GM19328 (cell line): ENCODE results near the gene CHKA.
A peak's percentile ranks its signal among the peaks of the same experiment; 100 is the strongest.

Experiments used
- ATAC-seq: cut with Tn5 transposase; IDR thresholded peaks from one replicate; pipeline ENCODE4 v1.9.1; 2021; ENCODE audit warnings: mild to moderate bottlenecking, moderate library complexity; ENCODE audit not compliant: unreplicated experiment

The CHKA gene

DNA sequence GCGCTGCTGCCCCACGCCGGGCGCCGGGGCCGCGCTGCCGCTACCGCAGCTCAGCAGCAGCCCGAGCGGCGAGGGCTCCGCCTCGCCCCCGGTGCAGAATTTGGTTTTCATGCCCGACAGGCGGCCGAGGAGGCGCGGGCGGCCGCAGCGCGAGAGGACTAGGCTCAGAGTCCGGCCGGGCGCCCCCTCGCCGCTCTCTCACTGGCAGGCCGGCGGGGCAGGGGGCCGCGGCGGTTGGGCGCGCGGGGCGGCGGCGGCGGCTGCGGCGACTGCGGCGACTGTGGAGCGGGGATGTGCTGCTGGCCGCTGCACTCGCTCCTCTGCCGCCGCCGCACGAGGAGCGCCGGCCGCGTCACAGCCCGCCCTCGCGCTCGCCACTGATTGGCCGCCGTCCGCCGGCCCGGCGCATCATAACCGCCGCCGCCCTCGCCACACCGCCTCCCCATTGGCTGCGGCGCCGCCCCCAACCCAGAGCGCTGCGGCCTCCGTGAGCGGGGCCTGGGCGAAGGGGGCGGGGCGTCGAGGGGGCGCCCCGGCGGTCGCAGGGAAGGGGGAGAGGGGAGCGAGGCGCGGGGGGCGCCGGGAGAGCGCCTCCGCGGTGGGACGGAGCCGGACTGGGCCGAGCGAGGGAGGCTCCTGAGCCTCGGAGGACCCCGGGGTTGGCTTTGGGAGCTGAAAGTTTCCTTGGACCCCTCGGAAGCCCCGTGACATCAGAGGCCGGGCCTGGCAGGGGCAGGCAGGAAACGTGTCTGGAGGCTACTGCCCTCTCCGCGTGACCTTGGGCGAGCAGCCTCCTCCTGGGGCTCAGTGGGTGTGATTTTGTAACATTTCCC is at the start of gene CHKA:
Gene CHKA, minus strand, starts transcription at position 322 of the 833 bp plus-strand sequence. Its CDS starts 211 bp downstream, at position 111.
- peak; percentile 81 for ATAC-seq

DNA sequence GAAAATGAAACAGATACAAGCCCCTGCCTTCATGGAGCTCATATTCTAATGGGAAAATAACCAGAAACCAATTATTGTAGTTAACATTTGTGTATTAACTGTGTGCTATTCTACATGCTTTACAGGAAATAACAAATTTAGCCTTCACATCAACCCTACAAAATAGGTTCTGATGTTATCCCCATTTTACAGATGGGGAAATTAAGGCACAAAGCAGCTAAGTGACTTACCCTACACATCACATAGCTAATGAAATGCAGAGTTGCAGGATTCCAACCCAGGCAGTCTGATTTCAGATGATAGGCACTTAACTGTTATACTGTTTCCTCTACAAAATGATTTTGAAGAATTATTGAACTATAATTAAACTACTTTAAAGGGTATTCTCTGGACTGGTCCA is 48.3 kb upstream of the CHKA start:
- no peak for ATAC-seq

DNA sequence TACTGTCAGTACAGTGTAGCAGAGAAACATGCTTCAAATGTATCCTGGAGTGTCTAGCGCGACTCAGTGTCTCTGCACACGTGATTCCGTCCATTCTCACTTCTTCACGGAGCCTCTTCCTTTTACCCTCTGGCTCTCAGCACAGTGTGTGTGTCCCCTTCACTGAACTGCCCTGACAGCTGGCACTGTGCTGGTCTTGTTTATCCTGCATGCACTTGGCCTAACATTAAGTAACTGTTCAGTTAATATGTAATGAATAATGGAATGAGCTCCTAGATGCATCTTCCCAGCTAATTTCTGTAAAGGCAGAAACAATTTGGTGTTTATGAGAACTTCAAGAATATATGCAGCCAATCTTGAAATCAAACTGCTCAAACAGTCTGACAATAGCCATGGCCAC is 47.5 kb upstream of the CHKA start:
- no peak for ATAC-seq

DNA sequence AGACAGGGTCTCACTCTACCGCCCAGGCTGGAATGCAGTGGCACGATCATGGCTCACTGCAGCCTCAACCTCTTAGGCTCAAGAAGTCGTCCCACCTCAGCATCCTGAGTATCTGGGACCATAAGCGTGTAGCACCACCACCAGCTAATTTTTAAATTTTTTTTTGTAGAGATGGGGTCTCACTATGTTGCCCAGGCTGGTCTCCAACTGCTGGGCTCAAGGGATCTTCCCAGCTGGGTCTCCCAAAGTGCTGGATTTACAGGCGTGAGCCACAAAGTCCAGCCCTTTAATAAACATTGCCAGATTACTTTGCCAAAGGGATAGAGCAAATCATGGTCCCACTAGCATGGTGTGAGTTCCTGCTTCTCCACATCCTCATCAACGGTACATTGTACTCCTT is 46.3 kb upstream of the CHKA start:
- ATAC-seq = no peak

DNA sequence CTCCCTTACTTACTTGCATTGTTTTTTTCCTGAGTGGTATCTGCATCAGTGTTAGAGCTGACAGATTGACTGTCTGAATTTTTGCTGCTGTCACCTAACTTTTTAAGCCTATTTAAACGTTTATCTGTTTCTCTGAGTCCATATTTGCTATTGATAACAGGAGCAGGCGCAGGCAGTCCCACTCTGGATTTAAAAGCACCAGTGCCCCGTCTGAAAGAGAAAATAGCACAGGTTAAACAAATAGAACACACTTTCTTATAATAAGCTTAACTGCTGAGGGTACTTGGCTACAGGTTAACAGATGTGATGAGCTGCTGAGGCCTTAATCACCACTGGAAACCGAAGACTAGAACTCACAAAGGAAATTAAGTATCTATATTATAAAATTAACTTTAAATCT is 45.8 kb upstream of the CHKA start:
- no peak for ATAC-seq

DNA sequence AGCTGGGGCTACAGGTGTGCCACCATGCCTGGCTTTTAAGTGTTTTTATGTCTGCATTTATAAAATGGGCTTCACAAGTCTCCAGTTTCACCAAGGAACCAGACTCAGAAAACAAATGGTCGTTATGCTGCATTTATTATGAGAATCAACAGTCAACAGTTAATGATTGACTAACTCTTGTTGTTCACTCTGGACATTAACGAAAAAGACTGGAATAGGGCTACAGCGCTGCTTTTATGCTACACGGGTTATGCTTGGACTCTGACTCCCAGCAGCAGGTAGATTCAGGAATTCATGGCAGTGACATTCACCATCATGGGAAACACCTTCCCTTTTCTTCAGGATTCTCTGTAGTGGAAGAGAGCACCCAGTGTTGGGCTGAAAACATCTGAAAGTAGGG is 44.4 kb upstream of the CHKA start:
- no peak for ATAC-seq

DNA sequence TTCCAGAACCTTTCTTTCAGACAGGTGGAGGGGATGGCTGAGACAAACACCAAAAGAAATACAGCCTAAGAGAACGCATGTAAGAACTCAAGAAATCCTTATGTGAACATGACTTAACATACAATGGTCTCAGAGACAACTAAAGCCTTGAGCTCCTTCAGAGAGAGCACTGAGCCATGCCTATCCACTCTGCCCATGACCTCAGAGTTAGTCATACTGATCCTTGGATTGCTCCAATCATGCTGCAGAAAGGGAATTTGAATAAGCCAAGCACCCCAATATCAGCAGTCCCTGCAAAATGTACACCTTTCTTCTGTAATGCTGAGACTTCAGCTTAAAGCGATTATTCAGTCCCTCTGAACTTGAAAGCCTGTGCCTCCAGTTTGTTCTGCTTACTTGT is 43.2 kb upstream of the CHKA start:
- ATAC-seq = no peak

DNA sequence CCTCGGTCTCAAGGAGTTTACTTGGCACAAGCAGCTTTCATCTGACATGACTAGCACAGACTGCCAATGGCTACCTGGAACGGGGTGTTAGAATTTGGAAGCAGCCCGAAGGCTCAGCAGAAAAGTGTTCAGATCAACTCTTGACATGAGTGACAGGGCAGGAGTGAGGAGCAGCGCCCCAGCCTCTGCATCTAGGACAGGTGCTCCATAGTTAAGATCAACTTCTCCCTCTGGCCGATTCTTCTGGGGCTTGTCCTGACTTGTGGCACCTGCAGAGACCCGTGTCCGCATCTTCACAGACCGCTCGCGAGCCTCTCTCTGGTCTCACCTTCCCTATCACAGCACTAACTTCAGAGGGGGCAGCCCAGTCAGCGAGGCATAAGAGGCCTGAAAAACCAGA is 42.5 kb upstream of the CHKA start:
- ATAC-seq = no peak

DNA sequence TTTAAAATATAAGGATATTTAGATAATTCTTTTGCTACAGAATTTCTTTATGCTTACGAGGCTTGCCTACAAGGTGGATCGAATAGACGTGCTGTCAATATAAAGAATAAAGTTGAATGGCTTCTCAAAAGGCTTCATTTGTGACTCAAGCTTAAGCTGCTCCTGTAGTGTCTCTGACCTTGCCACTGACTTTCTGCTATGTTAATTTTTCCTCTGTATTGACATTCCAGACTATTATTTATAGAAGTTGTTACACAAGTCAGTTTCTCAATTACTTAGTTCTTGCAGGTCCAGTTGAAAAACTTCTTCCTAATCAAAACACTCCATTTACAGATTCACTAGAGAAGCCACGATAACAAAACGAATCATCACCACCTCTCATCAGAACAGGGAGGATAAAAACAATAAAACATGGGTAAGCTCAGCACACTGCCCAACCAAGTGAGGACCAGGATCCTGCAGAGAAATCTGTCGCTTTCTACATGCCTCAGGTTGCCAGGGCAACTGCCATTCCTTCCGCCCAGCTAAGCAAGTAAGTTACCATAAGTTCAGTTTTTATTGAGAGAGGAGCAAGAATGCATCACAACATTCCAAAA is 39.0 kb upstream of the CHKA start:
- no peak for ATAC-seq

DNA sequence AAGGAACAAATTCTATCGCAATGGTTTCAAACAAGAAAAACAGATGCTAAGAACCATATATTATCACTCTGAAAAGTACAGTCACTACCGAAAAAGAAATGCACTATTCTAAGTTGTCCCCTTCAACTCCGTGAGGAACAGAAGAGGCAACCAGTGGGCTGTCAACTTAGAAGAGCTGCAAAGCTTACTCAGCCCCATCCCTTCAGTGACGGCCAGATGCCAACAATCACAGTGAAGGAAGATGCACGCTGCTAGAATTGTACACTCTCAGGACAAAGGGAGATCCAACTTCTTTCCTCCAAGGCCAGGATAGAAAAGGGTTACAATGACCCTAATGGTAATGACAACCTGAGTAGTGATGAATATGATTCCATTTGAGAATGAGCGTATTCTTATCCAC is 38.5 kb upstream of the CHKA start:
- no peak for ATAC-seq

DNA sequence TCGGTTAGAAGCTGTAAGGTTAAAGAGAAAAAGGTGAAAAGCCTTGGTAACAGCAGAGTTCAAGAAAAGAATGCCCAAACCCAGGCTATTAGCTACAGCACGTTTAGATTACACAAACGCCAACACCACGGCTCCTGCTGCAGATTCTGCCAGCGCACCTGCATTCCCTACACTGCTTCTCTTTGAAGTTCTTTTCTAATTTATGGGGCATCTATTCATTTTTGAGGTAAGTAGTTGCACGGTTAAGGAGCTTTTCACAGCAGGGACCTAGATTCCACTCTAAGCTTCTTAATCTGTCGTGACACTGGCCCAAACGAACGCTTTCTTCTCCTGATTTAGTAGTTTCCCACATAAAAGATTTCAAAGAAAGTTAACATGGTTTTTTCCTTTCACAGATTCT is 38.0 kb upstream of the CHKA start:
- ATAC-seq = no peak

DNA sequence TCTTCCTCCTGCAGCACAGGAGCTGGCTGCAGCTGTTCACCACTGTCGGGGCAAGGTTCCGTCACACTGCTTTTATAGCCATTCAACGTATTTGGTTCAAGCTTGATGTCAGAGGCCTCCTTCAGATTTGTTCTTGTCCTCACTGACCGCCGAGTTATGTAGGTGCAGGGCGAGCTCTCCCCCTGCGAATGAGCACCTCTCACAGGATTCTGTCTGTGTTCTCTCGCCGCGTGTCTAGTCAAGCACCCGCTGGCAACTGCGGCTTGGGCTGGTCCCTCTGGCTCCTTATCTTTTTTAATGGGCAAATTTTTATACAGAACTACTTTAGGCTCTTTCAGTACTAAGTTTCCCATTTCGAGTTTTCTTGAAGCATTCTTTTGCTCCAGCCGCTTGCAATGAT is 37.4 kb upstream of the CHKA start:
- ATAC-seq = no peak

DNA sequence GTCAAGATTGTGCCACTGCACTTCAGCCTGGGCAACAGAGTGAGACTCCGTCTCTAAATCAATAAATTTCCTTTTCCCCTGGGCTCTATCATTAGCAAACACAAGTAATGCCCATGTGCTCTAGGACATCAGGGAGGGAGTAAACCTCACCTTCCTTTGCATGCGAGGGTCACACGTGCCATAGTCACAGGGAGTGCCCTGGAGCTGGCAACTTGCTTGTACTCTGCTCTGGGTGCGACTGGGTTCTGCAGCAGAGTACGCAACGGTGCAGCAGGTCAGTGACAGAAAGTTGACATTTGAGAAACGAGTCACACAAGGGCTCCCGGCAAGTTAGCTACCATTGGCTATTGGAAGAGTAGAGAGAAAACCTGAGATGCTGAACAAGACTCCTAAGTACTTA is 32.6 kb upstream of the CHKA start:
- no peak for ATAC-seq

DNA sequence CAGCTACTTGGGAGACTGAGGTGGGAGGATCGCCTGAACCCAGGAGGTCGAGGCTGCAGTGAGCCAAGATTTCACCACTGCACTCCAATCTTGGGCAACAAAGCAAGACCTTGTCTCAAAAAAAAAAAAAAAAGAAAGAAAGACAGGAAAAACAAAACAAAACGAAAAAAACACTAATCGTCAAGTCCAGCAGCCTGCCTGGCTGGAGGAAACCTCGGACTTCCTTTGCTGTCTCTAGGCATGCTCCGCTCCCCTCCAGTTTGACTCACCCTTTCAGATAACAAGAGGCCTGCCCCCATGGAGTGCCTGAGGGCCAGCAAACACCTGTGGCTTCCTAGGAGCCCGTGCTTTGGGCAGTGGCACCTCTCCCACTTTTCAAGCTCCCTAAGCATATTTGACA is 28.8 kb upstream of the CHKA start:
- no peak for ATAC-seq

DNA sequence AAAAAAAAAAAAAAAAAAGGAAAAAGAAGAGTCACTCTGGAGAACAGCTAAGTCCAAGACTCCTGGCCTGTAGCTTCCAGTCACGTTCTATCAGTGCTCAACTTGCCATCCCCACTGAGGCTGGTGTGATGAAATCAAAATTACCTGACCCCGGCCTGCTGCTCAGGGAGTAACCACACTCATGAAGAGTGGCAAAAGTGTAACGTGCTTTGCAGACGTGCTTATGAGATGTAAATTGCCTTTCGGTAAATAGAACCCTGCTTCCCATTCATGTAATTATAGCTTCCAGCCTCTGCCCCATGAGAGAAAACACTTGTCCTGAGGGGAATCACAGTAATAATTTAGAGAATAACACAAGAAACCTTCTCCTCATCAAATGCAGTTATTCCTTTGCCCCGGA is 28.2 kb upstream of the CHKA start:
- ATAC-seq = no peak

DNA sequence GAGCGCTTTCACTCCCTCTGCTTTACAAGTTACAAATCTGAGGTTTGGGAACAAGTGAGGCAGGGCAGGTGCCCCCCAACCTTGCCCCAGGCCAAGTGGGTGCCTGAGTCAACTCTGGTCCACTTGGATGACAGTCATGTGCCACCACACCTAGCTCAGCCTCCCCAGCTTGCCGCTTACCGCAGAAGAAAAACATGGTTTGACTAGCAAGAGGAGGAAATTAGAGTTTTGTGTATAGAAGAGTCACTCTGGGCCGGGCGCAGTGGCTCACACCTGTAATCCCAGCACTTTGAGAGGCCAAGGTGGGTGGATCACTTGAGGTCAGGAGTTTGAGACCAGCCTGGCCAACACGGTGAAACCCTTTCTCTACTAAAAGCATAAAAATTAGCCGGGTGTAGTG is 27.7 kb upstream of the CHKA start:
- no peak for ATAC-seq

DNA sequence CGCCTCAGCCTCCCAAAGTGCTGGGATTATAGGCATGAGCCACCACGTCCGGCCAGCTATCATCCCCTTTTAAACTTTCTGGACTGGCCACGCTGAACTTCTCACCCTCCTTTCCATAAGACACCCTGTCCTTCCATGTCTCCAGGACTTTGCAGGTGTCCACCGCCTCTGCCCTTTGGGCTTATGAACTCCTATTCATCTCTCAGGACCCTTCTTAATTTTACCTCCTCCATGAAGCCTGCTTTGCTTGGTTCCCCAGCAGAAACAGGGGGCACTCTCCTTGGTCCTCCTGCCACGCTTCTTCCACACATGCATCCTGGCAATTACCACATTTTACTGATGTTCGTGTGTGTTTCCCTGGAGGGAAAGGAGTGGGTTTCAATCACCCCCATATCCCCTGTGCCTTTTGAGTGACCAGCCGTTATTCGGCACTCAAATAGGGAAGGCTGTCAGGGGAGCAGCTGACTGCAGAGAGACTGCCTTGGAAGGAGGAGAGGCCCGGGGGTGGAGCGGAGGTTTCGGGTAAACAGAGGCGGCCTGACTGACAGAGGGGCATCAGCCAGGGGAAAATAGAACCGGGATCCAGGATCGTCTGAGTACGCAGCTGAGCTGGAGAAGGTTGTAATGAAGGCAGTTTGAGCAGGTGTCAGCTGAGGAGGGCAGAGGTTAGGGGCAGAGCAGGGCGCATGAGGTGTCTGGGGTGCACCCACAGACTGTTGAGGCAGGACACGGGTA is 27.1 kb upstream of the CHKA start:
- no peak for ATAC-seq

DNA sequence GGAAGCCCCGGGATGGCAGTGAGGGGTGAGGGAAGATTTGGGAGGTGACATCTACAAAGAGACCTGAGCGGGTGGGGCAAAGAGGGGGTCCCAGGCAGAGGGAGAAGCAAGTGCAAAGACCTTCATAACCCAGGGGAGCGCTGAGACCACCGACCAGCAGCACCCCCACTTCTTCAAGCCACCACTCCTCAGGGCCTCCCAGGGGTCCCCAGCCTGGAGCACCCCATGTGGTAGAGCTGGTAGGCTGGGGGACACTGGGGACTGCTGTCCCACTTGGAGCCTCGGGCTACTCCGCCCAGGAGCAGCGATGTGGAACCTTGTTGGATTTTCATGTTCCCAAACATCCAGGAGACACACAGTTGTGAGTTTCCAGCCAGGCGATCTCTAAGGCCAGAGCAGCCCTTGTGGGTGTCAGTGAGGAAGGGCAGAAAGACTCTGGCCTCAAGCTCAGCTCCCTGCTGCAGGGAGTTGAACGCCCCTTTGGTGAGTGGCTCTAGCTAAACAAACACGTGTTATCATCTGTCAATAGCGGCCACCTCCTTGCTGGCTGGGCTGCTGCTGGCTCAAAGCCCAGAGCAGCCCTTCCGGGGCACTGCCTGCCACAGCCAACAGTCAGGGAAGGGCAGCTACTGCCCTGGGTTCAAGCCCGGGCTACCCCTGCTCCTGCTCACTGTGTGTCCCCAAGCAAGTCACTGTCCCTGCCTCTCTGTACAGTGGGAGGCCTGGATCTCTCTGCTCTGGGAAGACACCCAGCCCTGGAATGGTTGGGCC is 25.7 kb upstream of the CHKA start:
- no peak for ATAC-seq

DNA sequence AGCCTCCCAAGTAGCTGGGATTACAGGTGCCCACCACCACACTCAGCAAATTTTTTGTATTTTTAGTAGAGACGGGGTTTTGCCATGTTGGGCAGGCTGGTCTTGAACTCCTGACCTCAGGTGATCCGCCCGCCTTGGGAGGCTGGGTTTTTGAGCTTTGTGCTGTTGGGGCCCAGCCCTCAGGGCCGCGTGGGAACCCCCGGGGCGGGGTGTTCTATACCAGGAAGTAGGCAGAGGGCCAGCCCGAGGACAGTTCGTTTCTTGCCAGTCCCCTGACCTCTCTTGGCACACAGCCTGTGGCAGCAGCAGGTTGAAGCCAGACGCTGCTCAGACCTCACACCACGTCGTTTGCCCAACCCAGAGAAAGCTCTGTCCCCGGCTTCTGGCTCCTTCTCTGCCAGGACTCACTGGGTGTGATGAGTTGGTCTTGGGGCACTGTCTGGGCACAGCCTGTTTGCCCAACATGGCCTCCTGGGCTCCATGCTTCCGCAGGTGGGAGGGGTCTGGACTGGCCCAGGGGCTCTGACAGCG is 24.9 kb upstream of the CHKA start:
- ATAC-seq = no peak

DNA sequence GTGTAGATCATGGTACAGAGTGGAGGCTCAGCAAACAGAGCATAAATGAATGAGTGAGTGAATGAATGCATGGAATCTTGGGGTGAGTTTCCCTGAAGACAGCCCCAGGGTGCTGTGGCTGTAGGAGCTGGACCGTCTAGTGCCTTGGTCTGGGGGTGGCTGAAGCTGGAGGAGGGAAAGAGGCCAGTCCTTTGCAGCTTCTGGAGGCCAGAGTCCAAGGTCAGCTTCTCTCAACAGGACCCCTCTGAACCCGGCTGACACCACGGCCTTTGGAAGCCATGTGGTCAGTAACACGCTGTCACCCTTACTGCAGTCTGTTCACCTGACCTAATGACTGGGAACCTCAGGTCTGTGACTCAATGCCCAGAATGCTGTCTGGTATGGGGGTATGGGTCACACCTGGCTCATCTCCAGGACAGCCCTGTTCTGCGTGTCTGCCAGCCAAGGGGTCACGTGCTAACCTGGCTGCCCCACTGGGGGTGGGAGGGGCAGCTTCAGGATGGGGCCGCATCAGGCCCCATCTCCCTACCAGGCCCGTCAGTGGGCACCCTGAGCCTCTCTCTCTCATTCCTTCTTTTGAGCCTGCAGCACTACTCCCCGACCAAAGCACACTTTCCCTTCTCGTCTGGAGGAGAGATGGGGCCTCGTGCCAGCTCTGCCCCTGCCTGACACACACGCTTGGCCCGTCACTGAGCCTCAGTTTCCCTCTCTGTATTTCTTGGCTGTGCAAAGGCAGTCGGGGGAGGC is 24.1 kb upstream of the CHKA start:
- no peak for ATAC-seq
